ENCODE data around the gene BICRAL.

- TF ChIP-seq POLR2A (IDR thresholded peaks at IDR 0.05; ENCODE audit: low read length) (no peak), GATA1 (IDR thresholded peaks at IDR 0.05; ENCODE audit: low read depth, low read length) (no peak)
Measured at GRCh38 chr6:42779521-42779920, 2.3 kb upstream of the BICRAL start.

Measured in erythroblast (primary cell).